Adrenal gland (tissue), 12 donors: Measurements from ENCODE around the gene THADA. TPM values are rescaled to one million over a fixed set of nuclear protein-coding genes. Genes with fewer than 3 reads are reported as not detected.

ENCODE experiments used
- DNase-seq, 7 donors: peaks; one replicate each; pipeline ENCODE4 v3.0.0-alpha.2; 2019 to 2020
- H3K27ac ChIP-seq, 5 donors: fragments of 200-600 bp; sonication (generic) in 4 of 5; 1 replicate in 3 of 5; 2 replicates in 2 of 5; pipeline versions ENCODE4 v1.5.1 to v1.8.0; 2016 to 2020; ENCODE audit warnings: mild to moderate bottlenecking in 1 of 5
- H3K27me3 ChIP-seq: fragments of 200-600 bp; 2 replicates; pipeline ENCODE4 v1.8.0; 2021
- H3K36me3 ChIP-seq, 2 donors: fragments of 200-600 bp; replicated peaks in 1 of 2; 1 replicate in 1 of 2; 2 replicates in 1 of 2; pipeline versions ENCODE4 v1.5.1 to v1.8.0; 2018 to 2022
- H3K4me1 ChIP-seq, 2 donors: fragments of 200-600 bp; replicated peaks in 1 of 2; 1 replicate in 1 of 2; 2 replicates in 1 of 2; pipeline versions ENCODE4 v1.5.1 to v1.8.0; 2018 to 2021
- H3K4me3 ChIP-seq, 4 donors: fragments of 200-600 bp; sonication (generic) in 3 of 4; one replicate each; pipeline ENCODE4 v1.5.1; 2016 to 2018
- H3K9me3 ChIP-seq, 3 donors: fragments of 200-600 bp; sonication (generic) in 1 of 3; replicated peaks in 1 of 3; 1 replicate in 2 of 3; 2 replicates in 1 of 3; pipeline versions ENCODE4 v1.5.1 to v1.8.0; 2016 to 2021
- CTCF ChIP-seq, 6 experiments: fragments of 450-650 bp in 4 of 6; fragments of 200-600 bp in 2 of 6; sonication (generic) in 1 of 6; IDR thresholded peaks; 1 replicate in 5 of 6; 2 replicates in 1 of 6; pipeline versions ENCODE4 v1.5.1 to v1.8.0; 2016 to 2021; ENCODE audit warnings: antibody characterized with exemption in 6 of 6, mild to moderate bottlenecking in 2 of 6, moderate library complexity in 1 of 6
- POLR2A ChIP-seq, 2 donors: fragments of 450-650 bp; IDR thresholded peaks; one replicate each; pipeline ENCODE4 v1.6.1; 2017; ENCODE audit warnings: antibody characterized with exemption in 2 of 2, mild to moderate bottlenecking in 2 of 2, moderate library complexity in 1 of 2
- WGBS, 4 donors: extraction: QIAGEN DNeasy Blood & Tissue Kit in 2 of 4; methylation state at CpG; one replicate each; pipeline versions ENCODE4 v1.1.5 to v1.1.7; 2013 to 2017; 5-methylcytosine and 5-hydroxymethylcytosine counted together
- intact Hi-C, 2 donors: fragments of 100-400 bp; cut with DNase I; formaldehyde crosslinking; loops; one replicate each; pipeline versions ENCODE4 v1.14.1 to v1.15.0; 2022 to 2023
- polyA plus RNA-seq, 3 donors: library from polyadenylated mRNA; stranded (reverse); fragments of 200-250 nt in 2 of 3; fragments of 350-450 nt in 1 of 3; fragmentation: Illumina TruSeq in 1 of 3; extraction: RNeasy Lipid Tissue Mini Kit (QIAGEN cat#74804) in 1 of 3; gene quantifications; one replicate each; pipeline ENCODE4 v1.2.3, GENCODE V29; 2013 to 2014
- total RNA-seq, 9 donors: library from RNA; depleted of rRNA in 4 of 9; stranded (reverse); fragments of >200 nt in 4 of 9; fragments of 120-200 nt in 1 of 9; fragmentation: NEBNext Ultra II Directional in 1 of 9; extraction: Animal tissue kit (Norgen Biotek cat#: 25700) in 1 of 9; gene quantifications; one replicate each; pipeline versions ENCODE4 v1.1.0 to v1.2.4, GENCODE V29; 2013 to 2023
- donor health status: healthy with polysubstance abuse.
- donor health status: Bipolar disorder and iron deficiency.
- donor health status: DM: yes; HTN: yes; CAD: no.
- donor health status: DM: no; HTN: no; CAD: no.
- donor health status: DM: no; HTN: no; CAD: no.
- donor health status: DM: yes; HTN: yes; CAD: no.

Gene THADA
- total and polyA plus RNA-seq, 12 donors = 14.1 to 38.4 (median 25.4) TPM

- no peak overlapping the region for H3K27ac ChIP-seq
- no peaks in the 10 kb centered on the region for H3K27me3 ChIP-seq
- no peak for TF ChIP-seq POLR2A (IDR thresholded peaks at IDR 0.05)
- no peak for TF ChIP-seq CTCF (IDR thresholded peaks at IDR 0.05)
- DNase-seq = no peak
- no peaks in the 10 kb centered on the region for H3K36me3 ChIP-seq
- WGBS, 4 donors = 83 to 91% (median 86%) methylated on average over 10 to 16 of the region's 16 CpGs
- H3K4me3 ChIP-seq = no peak overlapping the region
- intact Hi-C loops = no loop called here
- no peaks in the 10 kb centered on the region for H3K9me3 ChIP-seq
- H3K4me1 ChIP-seq = no peaks in the 10 kb centered on the region
These were observed 407.1 kb downstream of the THADA start for GRCh38 chr2:43188561-43189386.

DNA sequence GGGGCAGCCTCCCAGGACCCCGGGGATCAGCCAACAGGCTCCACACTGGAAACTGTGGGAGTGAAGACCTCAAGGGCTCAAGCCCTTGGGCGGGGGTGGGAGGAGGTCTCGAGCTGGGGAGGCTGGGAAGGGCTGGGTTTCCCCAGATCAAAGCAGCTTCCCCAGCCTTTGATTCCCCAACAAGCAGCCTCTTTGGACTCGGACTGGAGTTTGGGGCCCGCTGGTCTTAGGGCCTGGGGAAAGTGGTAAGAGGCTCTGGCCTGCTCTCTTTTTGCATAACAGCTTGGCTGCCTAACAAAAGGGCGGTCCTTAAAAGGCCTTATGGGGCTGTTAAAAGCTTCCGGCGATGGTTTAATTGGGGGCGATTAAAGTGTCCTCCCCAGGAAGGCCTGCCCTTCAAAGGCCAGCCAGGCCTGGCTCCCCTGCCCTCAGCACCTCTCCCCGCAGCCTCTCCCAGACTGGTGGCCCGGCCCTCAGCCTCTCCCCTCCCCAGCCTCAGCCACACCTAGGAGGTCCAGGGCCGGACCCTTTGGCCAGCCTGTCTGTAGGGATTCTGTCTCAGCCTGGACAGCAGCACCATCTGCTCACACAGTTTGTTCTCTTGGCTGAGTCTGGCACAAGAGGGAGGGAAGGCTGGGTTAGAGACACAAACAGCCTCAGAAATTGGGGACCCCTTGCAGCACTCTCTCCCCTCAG, 409.0 kb downstream of the THADA start:
- peak overlapping the region in 1 of 5 donors; percentile 29 for H3K27ac ChIP-seq
- WGBS, 4 donors = 78 to 100% (median 79%) methylated on average over 1 to 12 of the region's 12 CpGs
- no peaks in the 10 kb centered on the region for H3K36me3 ChIP-seq
- H3K4me3 ChIP-seq = no peak overlapping the region
- no peaks in the 10 kb centered on the region for H3K4me1 ChIP-seq
- TF ChIP-seq CTCF (IDR thresholded peaks at IDR 0.05) = no peak
- no peak for TF ChIP-seq POLR2A (IDR thresholded peaks at IDR 0.05)
- H3K27me3 ChIP-seq = no peaks in the 10 kb centered on the region
- intact Hi-C loops = no loop called here
- no peak for DNase-seq
- no peaks in the 10 kb centered on the region for H3K9me3 ChIP-seq

- no peak for TF ChIP-seq CTCF (IDR thresholded peaks at IDR 0.05)
- TF ChIP-seq POLR2A (IDR thresholded peaks at IDR 0.05) = no peak
- H3K27ac ChIP-seq = peak overlapping the region in 1 of 5 donors; percentile 29
- H3K36me3 ChIP-seq = no peaks in the 10 kb centered on the region
- no peaks in the 10 kb centered on the region for H3K9me3 ChIP-seq
- WGBS, 4 donors = 92 to 98% (median 97%) methylated on average over 2 to 6 of the region's 6 CpGs
- H3K27me3 ChIP-seq = no peaks in the 10 kb centered on the region
- H3K4me1 ChIP-seq = no peaks in the 10 kb centered on the region
- no peak overlapping the region for H3K4me3 ChIP-seq
- no peak for DNase-seq
- intact Hi-C loops = no loop called here
These were observed 409.5 kb downstream of the THADA start for GRCh38 chr2:43186321-43186678.

DNA sequence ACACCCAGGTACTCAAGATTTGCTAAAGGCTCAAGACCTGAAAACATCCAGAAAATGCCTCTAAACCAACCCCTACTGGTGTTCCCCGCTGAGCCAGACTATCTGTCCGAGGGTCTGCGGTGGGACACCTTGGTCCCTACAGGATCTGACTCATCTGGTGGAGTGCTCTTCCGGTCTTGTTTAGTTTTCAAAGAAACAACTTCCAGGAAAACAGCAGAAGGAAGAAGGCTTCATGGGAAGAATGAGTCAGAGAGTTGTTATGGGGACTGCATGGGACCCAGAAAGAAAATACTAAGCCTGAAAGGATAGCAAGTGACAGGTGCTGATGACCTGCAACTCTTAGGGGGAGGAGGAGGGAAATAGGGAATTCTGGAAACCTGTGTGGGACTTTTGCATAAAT, 410.7 kb downstream of the THADA start:
- DNase-seq = no peak
- intact Hi-C loops = no loop called here
- TF ChIP-seq CTCF (IDR thresholded peaks at IDR 0.05) (no peak), POLR2A (IDR thresholded peaks at IDR 0.05) (no peak)
- Histone ChIP-seq H3K27me3 (no peaks in the 10 kb centered on the region), H3K4me3 (no peak overlapping the region), H3K27ac (no peak overlapping the region), H3K9me3 (no peaks in the 10 kb centered on the region), H3K4me1 (no peaks in the 10 kb centered on the region), H3K36me3 (no peaks in the 10 kb centered on the region)
- 86 to 99% (median 93%) methylated on average over 4 of the region's 4 CpGs for WGBS, 4 donors
